Astrocyte of the spinal cord (primary cell): ENCODE data around the gene DAGLA.

Experiments
- DNase-seq: peaks from one replicate; pipeline ENCODE4 v3.0.0; 2011; ENCODE audit warnings: low read depth, low spot score
- H3K4me3 ChIP-seq: 2 replicates; pipeline ENCODE4 v1.5.1; 2011; ENCODE audit warnings: low read depth, mild to moderate bottlenecking, low read length, moderate library complexity
- in situ Hi-C: cut with HindIII; loops from 2 replicates; pipeline ENCODE4 v1.10.0; 2017; ENCODE audit warnings: low sequenced_read_pairs
- TF ChIP-seq, protein P1 (sequence below): IDR thresholded peaks from 2 replicates; pipeline ENCODE4 v1.5.1; 2012; ENCODE audit warnings: low read depth, mild to moderate bottlenecking, low read length, inconsistent platforms

Gene DAGLA

DNA sequence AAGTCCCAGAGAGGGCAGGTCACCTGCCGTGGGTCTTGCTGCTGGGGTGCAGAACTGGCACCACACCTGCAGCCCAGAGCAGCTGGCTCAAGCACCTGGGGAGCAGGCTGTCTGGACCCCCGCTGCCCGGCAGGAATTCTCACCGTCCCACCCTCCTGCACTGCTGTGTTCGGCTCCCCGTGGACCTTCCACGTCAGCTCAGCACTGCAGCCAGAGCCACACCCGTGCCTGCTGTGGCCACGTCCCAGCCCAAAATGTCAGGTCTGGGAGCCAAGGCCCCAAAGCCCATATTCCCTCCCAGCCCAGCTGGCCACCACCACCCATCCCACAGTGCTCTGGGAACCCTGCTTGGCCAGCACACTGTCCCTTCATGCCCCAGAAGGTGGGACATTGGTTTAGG lies 44.2 kb downstream of the DAGLA start:
- TF ChIP-seq, protein P1, sequence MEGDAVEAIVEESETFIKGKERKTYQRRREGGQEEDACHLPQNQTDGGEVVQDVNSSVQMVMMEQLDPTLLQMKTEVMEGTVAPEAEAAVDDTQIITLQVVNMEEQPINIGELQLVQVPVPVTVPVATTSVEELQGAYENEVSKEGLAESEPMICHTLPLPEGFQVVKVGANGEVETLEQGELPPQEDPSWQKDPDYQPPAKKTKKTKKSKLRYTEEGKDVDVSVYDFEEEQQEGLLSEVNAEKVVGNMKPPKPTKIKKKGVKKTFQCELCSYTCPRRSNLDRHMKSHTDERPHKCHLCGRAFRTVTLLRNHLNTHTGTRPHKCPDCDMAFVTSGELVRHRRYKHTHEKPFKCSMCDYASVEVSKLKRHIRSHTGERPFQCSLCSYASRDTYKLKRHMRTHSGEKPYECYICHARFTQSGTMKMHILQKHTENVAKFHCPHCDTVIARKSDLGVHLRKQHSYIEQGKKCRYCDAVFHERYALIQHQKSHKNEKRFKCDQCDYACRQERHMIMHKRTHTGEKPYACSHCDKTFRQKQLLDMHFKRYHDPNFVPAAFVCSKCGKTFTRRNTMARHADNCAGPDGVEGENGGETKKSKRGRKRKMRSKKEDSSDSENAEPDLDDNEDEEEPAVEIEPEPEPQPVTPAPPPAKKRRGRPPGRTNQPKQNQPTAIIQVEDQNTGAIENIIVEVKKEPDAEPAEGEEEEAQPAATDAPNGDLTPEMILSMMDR: no peak
- no peak overlapping the region for H3K4me3 ChIP-seq
- in situ Hi-C loops: no loop called here
- no peak for DNase-seq

DNA sequence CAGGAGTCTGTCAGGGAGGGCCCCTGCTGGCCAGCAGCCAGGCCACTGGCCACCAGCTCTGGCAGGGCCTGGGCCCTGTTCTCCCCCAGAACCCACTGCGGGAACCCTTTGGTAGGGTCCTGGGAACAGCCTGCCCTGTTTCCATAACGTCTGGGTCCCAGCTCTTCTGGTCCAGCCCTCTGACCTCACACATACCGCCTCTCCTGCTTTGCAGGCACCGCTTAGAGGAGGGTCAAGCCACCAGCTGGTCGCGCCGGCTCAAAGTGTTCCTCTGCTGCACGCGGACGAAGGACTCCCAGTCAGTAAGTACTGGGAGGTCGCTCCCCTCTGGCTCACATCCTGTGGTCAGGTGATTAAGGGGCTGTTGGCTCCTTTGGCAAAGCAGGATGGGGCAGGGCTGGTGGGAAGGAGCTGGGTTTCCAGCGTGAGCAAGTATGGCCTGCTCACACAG lies 45.6 kb downstream of the DAGLA start:
- DNase-seq: peak; percentile 76
- TF ChIP-seq, protein P1: no peak
- H3K4me3 ChIP-seq: no peak overlapping the region
- in situ Hi-C loops: no loop called here

DNA sequence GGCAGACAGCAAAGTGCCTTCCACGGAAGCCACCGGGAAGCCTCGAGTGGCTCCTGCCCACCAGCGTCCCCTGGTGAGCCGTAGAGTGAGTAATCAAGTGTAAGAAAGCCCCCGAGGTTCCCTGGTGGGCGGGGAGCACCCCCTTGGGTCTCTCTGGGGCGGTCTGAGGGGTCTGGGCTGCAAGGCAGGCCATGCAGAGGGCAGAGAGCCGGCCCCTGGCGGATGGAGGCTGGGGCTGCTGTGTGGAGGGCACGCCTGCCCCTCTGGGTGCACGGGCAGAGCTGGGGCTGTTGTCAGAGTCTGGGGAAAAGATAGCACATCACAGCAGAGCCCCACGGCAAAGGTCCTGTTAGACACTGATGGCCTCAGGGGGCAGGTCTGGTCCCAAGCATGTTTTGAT lies 46.6 kb downstream of the DAGLA start:
- TF ChIP-seq, protein P1: no peak
- DNase-seq: no peak
- in situ Hi-C loops: no loop called here
- H3K4me3 ChIP-seq: no peak overlapping the region

DNA sequence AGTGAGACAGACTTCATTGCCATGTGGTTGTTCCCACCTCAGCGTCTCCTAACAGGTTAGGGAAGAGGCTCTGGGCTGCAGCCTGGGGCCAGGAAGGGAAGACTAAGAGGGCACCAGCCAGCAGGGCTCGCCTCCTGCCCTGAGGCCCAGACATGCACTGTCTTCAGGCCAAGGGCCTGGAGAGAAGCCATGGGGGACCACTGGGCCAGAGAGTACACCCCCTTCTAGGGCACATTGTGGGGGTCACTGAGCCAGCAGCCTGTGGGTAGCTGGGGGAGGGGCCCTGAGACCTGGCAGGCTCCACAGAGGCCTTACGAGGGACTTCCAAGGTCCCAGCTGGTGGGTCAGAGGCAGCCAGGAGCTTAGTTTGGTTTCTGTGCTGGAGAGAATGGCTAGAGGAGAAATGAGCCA lies 47.2 kb downstream of the DAGLA start:
- TF ChIP-seq, protein P1: no peak
- no peak for DNase-seq
- in situ Hi-C loops: no loop called here
- H3K4me3 ChIP-seq: no peak overlapping the region

DNA sequence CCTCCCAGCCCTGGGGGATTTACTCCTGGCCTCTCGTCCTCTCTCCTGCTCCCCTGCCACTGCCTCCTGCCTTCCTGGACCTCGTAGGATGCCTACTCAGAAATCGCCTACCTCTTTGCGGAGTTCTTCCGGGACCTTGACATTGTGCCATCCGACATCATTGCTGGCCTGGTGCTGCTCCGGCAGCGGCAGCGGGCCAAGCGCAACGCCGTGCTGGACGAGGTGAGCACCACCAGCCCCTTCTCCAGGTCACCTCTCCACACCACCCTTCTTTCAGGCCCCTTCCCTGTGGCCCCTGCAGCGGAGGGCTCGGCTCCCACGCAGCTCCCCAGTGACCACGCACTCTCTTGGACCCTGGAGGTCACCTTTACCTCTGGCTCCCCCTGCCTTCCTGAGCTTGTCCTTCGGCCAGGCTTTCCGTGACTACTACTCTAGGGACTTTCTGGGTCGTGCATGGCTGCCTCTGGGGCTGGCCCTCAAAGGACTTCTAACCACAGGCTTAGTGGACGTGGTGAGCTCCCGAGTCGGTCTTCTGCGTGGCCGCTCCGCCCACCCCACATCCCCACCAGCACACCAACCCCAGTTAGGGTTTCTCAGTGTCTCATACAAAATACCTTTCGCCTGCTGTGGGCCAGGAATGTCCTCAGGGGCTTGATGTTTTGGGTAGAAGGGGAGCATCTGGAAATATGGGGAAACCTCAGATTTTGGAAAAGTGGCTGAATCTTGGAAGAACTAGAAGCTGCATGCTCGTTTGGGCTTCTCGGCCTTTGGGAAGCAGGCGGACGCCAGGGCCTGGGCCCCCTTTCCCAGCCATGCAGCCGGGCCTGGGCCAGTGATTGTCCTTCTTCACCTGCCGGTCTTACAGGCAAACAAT lies 48.1 kb downstream of the DAGLA start:
- TF ChIP-seq, protein P1: no peak
- no peak overlapping the region for H3K4me3 ChIP-seq
- DNase-seq: no peak
- in situ Hi-C loops: no loop called here

DNA sequence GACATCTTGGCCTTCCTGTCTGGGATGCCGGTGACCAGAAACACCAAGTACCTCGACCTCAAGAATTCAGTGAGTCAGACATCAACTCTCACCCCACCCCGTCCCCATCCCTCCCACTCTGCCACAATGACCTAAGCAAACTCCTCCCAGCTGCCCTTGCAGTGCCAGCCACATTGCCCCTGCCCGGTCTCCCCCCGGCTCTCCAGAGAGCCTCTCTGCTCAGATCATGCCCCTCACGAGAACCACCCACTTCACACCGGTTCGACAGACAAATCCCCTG lies 48.7 kb downstream of the DAGLA start:
- in situ Hi-C loops: no loop called here
- TF ChIP-seq, protein P1: no peak
- no peak overlapping the region for H3K4me3 ChIP-seq
- peak; percentile 59 for DNase-seq
